ENCODE measurements around the gene NRP1.

GRCh38 chr10:33243703-33244102, 90.8 kb downstream of the NRP1 start:
- TF ChIP-seq YY1 (IDR thresholded peaks at IDR 0.05) = no peak
- TF ChIP-seq REST (IDR thresholded peaks at IDR 0.05) = no peak
- no peak for TF ChIP-seq CTCF (IDR thresholded peaks at IDR 0.05; ENCODE audit: low read depth, low read length, missing input control)
- no peak for TF ChIP-seq RXRA (IDR thresholded peaks at IDR 0.05)
- TF ChIP-seq SP1 (IDR thresholded peaks at IDR 0.05) = no peak
- no peak for TF ChIP-seq MAX (IDR thresholded peaks at IDR 0.05)
